ENCODE measurements around the gene HMCN1.

DNA sequence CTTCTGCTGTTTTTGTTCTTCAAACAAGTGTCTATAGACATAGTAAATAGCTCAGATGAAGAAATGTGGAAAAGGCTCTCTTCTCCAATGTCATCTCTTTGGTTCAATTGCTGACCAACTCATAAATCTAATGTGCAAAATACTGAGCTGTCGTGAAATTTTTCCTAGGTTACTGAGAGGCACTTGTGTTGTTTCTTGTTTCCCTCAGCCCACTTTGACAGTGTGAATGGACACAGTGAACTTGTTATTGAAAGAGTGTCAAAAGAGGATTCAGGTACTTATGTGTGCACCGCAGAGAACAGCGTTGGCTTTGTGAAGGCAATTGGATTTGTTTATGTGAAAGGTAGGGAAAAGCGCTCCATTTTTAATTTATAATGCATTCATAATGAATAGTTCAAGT lies 395.6 kb downstream of the HMCN1 start:
- TF ChIP-seq, protein P1, sequence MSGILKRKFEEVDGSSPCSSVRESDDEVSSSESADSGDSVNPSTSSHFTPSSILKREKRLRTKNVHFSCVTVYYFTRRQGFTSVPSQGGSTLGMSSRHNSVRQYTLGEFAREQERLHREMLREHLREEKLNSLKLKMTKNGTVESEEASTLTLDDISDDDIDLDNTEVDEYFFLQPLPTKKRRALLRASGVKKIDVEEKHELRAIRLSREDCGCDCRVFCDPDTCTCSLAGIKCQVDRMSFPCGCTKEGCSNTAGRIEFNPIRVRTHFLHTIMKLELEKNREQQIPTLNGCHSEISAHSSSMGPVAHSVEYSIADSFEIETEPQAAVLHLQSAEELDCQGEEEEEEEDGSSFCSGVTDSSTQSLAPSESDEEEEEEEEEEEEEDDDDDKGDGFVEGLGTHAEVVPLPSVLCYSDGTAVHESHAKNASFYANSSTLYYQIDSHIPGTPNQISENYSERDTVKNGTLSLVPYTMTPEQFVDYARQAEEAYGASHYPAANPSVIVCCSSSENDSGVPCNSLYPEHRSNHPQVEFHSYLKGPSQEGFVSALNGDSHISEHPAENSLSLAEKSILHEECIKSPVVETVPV (CRISPR knock-in tag; IDR thresholded peaks at IDR 0.05) = no peak
- TF ChIP-seq TCF4 (CRISPR knock-in tag; IDR thresholded peaks at IDR 0.05; ENCODE audit: borderline replicate concordance) (no peak), ZC3H10 (CRISPR knock-in tag; IDR thresholded peaks at IDR 0.05) (no peak)
